NOMO-1 (cell line): ENCODE data around the gene SPATA6L.

Experiments used
- DNase-seq, 2 experiments: peaks; one replicate each; lab custom pipeline; 2025; ENCODE audit not compliant: unreplicated experiment in 2 of 2; lab: John Stamatoyannopoulos, UW

Gene SPATA6L

DNA sequence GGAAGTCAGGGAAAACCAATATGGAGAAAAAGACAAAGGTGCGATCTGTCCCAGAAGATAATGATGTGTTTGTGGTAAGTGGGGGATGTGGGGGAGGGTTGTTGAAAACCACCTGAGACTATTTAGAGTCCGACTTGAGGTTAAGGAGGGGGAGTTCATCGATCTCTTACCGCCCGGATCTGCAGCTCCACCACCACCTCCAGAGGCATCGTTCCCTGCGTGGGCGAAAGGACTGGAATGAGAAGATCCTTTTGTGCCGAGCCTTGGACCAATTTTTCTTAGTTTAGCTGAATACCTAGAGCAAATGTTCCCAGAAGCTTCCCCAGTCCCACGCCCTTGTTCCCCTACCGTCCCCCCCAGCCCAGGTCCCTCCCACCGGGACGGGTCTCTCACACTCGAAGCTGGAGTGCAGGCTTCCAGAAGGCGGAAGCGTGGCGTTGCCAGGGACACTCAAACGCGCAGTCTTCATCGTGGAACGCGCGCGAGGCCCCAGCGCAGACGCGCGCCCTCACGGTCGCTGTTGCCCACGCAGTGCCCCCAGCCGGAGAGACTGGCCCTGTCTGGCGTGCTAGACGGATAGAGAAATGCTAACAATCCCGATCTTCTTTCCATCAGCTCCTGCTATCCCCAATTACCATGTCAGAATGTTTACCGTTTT lies at the start of gene SPATA6L:
SPATA6L (minus strand) TSS at position 439 of the 658 bp plus-strand sequence; CDS start at position 209, 230 bp downstream.
- DNase-seq: peak in 1 of 2 experiments; percentile 31

- no peak for DNase-seq
These were observed 48.2 kb upstream of the SPATA6L start for GRCh38 chr9:4714266-4715016.

GRCh38 chr9:4713849-4714248 lies 47.6 kb upstream of the SPATA6L start:
- no peak for DNase-seq

GRCh38 chr9:4709380-4709779 lies 43.1 kb upstream of the SPATA6L start:
- no peak for DNase-seq

DNA sequence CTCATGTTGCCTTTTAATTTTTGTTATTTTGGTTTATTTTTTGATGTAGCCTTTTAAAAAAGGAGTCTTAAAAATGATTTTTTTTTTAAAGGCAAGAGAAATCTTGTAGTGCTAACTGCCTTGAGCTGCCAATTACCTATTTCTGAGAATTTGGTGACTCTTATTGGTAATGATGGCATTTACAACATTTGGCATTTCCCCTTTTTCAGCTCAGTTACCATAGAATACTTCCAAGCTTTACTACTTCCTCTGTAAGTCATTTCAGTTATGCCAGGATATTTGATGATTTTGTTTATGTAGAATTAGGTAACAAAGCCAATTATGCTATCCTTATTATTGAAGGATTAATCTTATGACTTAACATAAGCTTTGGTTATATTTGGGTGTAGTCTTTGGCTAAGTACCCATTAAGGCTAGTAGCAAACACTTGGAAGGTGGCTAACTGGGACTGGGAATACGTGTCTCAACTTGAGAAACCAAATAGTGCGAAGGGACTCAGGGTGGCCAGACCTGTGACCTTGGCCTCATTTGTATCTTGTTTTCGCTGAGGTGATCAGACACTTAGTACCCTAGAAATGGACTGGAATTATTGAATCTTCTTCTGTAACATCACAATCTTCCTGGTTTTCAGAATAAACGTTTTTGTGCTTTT lies 40.8 kb upstream of the SPATA6L start:
- DNase-seq: peak in 1 of 2 experiments; percentile 2

DNA sequence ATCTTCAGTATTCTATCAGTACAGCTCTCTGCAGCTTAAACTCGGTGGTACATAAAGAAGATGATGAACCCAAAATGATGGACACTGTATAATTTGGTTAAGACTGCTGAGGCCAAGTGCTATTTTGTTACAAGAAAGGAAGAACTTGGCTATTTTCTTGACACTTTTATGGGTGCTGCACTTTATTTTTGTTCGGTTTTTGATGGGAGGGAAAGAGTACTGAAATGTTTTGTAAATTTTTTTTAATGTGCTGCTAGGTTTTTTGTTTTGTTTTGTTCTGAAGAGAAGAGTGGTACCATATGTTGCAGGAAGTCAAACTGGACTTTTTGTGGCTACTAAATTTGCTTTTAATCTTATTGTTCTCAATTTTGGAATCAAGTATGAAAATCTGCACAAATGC lies 39.7 kb upstream of the SPATA6L start:
- DNase-seq: no peak

DNA sequence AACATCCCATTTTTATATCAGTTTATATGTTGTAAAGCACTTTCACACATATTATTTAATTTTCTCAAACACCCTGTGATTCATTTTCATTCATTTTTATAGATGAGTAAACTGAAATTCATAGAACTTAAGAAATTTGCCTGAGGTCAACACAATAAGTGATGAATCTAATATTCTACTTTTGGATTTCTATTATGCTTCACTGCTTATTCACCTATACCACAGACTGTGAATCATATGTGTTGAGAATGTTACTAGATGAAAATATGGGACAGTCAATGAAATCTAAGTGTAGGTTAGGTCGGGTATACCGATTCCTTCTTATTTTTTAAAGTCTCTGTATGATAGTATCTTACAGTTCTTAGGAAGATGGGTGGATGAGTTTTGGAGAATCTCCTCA lies 37.8 kb upstream of the SPATA6L start:
- no peak for DNase-seq

GRCh38 chr9:4701526-4701925 lies 35.2 kb upstream of the SPATA6L start:
- no peak for DNase-seq

DNA sequence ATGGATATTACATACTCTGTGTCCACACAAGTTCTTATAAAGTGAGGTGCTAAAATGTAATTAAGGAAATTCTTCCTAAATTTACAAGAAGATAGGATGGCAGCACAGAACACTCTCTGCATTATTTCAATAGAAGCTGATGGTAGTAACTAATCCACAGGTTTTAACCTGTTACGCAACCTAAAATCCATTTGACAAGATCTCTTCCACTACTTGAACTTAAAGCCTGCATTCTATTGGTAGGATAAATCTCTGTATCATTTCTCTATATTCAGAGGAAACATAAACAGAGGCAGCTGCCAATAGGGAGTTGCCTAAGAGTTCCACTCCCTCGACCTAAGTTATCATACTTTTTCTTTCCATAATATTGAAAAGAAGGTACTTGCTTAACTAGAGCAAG lies 34.7 kb upstream of the SPATA6L start:
- no peak for DNase-seq

DNA sequence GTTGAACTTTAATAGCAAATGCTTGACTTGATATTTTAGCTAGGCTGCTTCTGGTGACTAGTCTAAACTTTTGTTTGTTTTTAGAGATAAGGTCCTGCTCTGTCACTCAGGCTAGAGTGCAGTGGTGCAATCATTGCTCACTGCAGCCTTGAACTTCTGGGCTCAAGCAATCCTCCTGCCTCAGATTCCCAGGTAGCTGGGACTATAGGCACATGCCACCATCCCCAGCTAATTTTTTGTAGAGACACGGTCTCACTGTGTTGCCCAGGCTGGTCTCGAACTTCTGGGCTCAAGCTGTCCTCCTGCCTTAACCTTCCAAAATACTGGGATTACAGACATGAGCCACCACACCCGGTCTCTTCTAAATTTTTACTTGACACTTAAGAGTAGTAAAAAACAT lies 33.8 kb upstream of the SPATA6L start:
- DNase-seq: no peak

DNA sequence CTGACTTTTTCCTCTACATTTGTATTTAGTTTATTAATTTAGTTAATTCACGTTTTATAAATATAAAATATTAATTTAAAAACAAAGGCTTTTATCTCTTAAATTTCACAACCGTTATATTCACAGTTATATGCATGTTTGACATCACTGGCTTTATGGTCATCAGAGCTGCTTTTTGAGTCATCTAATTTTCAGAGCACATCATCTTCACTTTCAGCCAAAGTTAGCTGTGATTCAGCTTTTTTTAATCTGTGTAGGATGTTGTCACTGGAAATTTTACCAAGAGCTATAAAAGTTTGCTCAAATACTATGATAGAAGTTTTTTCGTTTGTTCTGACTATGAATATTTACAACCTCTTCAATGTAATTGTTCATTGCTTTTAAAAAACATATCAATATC lies 25.5 kb upstream of the SPATA6L start:
- no peak for DNase-seq

- DNase-seq: no peak
These were observed 23.9 kb upstream of the SPATA6L start for GRCh38 chr9:4690144-4690543.

DNA sequence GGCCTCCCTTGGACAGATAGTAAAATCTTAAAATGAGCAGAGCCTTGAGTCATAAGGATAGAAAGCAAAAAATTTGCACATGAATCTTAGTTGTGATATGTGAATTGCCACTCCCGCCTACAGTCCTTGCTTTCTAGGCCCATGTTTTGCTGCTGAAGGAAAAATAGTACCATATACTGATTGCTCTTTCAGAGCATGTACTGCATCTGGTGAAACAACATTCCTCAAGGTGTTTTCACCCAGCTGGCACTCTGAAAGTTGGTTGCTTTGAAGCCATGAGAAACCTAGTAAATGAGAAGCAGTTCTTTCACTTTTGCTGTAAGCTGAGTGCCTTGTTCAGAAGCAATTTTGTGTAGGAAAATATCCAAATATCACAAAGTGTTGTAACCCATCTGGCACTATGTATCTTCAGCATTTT lies 23.4 kb upstream of the SPATA6L start:
- DNase-seq: no peak

DNA sequence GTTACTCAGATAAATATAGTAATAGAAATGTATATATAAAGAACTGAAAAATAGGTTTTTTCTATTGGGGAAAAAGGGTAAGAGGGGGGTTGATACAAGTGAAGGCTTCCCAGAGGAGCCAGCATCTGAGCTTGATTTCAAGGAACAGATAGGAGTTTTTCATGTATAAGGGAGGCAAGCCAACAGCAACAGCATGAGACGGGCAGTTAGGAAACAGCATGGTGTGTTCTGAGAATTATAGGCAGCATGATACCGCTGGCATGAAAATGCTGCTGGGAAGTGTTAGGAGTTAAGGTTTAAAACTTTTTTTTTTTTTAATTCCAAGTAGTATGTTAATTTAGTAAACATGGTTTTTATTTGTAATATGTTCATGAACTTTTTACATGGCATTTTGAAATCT lies 22.7 kb upstream of the SPATA6L start:
- no peak for DNase-seq

GRCh38 chr9:4686584-4686983 lies 20.3 kb upstream of the SPATA6L start:
- no peak for DNase-seq

DNA sequence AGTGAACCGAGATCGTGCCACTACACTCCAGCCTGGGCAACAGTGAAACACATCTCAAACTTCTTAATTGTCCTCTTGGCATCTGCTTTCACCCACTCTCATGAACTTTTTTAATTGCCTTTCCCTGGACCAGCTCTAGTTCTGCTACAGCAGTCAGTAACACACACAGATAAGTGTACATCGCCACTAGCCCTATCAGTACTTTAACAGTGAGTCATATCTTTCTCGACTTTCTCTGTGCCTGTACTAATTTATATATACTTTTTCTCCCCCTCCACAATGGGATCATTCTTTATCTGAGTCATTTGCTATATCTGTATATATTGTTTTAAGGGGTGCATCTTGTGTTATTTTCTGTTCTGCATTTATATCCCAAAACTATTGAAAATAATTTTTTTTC lies 19.8 kb upstream of the SPATA6L start:
- no peak for DNase-seq

DNA sequence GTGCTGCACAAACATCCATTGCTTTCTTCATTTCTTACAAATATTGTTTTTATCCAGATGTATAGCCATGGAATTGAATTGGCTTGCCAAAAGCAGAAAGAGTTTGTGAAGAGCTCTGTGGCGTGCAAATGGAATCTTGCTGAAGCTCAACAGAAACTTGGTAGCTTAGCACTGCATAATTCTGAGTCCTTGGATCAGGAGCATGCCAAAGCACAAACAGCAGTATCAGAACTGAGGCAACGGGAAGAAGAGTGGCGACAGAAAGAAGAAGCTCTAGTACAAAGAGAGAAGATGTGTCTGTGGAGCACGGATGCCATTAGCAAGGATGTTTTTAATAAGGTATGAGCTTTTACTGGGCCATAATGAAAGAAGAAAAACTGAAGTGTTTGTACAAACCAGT lies 18.5 kb upstream of the SPATA6L start:
- no peak for DNase-seq

GRCh38 chr9:4680750-4681149 lies 14.5 kb upstream of the SPATA6L start:
- peak in 1 of 2 experiments; percentile 4 for DNase-seq

- DNase-seq: no peak
These were observed 13.9 kb upstream of the SPATA6L start for GRCh38 chr9:4680173-4680525.

- peak; percentile 82 to 87 for DNase-seq
These were observed 13.2 kb upstream of the SPATA6L start, which contains the start of gene CDC37L1 for GRCh38 chr9:4679268-4680172. Gene CDC37L1 (plus strand): TSS chr9:4679569. CDS start chr9:4679768, 199 bp downstream.
